ENCODE data around the gene KLHL3.

Gene KLHL3

GRCh38 chr5:137630216-137630971 lies 105.5 kb downstream of the KLHL3 start:
- DNase-seq: no peak

- peak; percentile 40 to 68 for DNase-seq
Measured at GRCh38 chr5:137629646-137630045, 106.2 kb downstream of the KLHL3 start.

- DNase-seq: no peak
Measured at GRCh38 chr5:137627706-137628105, 108.2 kb downstream of the KLHL3 start.

GRCh38 chr5:137627293-137627692 lies 108.6 kb downstream of the KLHL3 start:
- DNase-seq: no peak

DNA sequence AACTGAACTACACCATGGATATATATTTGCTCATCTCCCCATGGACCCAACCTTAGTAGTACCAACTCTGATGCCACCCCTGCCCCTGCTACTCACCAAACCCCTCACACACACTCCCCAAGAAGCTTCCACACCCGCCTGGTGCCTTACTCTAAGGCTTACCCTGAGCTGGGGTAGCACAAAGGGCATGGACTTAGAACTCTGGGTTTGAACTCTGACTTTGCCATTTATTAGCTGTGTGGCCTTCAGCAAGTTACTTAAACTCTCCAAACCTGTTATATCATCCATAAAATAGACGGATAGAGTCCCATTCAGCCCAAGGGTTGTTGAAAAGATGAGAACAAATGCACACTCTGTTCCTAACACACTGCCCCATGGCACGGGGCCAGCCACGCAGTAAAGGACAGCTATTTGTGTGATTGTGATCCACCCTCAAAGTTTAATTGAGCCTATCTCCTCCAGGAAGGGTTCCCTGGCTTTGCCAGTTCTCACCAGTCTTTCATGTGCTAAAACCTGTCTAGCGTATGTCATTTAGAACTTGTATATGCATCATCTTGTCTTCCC lies 111.0 kb downstream of the KLHL3 start:
- no peak for DNase-seq

- no peak for DNase-seq
Measured at GRCh38 chr5:137622850-137623249, 113.0 kb downstream of the KLHL3 start.

DNA sequence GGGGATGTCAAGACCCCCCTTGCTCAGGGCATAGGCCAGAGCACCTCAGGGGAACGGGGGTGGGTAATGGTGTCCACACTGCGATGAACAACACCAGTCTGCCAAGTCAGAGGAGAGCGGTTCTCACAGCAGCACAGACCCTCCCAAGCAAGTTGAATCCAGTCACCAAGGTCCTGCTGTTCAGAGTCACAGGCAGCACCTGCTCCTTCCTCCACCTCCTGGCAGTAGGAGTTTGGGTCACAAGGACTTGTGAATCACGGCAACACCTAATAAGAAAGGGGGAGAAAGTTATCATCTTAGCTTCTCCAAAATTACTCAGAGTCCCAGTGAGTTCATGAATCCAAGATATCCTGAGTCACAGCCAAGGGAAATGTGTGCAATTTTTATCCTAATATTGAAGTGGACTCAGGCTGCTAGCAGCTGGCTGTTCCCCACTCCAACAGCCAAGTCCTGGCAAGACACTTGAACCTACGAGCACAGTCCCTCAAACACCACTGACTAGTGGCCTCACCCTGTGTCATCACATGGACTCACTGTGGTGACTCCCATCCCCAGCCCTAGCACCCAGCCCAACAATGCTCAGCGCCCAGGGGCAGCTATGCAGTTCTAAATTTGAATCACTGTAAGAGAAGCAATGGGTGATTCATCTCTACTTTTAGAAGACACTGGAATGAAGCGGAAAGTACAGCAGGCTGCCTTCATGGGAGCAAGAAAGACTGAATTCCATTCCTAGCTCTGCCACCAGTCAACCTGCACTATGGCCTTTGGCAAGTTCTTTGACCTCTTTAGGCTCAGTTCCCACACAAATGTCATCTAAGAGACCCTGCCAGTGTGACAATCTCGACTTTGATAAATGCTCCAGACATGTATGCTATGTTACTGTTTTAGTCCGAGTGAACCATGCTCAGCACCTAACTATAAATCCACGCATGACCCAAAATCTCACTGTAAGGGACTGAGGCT lies 113.7 kb downstream of the KLHL3 start:
- no peak for DNase-seq

DNA sequence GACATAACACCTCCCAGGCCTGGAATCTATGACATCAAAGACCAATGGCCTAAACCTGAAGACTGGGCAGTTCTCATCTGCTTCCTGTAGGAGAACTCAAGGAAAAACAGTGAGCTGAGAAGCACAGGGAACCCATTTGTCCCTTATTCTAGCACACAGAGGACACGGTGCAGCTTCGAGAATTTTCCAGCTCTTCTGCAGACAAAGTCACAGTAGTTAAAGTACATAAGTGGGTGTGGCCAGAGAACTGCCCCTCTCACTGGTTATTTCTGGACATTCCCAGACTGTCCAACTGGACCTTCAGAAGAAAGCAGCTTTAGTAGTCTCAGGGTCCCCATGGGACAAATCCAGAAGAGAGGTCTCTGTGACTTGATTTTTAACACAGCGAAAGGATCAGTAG lies 114.6 kb downstream of the KLHL3 start:
- no peak for DNase-seq

- peak; percentile 71 to 92 for DNase-seq
Measured at GRCh38 chr5:137619191-137619870, 116.6 kb downstream of the KLHL3 start.

GRCh38 chr5:137618476-137618875 lies 117.4 kb downstream of the KLHL3 start:
- DNase-seq: no peak

DNA sequence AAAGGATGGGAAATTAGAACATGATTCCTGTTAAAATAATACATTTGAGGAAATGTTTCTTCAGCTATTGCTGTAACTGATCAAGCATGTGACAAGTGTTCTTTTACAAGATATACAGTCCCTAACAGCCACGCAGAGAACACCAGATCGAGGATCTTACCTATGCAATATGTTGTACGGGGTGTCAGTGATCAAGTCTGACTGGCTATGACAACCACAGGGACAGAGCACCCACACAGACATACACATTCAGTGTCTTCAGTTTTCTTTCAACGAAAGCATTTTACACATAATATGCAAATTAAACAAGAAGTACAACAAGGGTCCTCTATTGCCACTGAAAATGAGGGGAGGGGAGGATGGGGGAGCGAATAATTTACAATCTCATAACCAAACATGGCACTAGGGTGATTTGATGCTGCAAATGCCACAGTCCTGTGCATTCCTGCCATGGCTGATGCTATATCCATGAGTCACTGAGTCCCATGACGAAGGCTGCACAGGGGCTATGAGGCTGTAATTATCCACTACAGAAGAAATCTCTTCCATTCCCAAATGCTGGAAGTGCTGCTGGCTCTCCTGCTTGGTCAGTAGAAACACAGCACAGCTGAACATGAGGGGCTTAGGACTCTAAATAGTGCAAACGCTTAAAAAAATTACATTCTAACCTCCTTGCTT lies 118.2 kb downstream of the KLHL3 start:
- no peak for DNase-seq

- peak; percentile 90 to 96 for DNase-seq
Measured at GRCh38 chr5:137616046-137616445, 119.8 kb downstream of the KLHL3 start.

DNA sequence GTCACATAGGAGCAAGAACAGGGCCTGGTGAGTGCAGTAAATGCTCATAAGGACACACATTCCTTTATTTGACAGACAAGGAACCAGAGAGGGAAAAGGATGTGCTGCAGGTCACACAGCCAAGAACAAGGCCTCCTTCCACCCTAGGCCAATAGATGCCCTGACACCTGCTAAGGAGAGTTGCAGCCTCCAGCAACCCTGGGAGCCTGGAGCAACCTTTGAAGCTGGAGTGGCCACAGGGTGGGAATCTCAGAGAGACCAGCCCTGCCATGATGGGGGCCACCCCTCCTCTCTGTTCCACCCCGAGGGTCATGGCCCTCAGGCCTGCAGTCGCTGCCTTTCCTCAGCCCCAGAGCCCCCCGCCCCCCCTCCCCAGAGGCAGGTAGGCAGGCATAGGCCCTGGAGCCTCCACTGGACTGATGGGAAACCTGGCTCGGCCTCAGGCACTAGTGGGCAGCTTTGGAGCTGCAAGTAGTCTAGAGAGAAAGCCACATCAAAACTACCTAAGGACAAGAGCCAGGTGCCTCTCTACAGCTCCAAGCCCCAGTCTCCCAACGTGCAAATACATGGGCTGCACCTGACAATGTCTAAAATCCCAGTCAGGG lies 120.6 kb downstream of the KLHL3 start:
- DNase-seq: no peak

GRCh38 chr5:137613554-137614265 lies 122.2 kb downstream of the KLHL3 start:
- DNase-seq: peak; percentile 9 to 13

DNA sequence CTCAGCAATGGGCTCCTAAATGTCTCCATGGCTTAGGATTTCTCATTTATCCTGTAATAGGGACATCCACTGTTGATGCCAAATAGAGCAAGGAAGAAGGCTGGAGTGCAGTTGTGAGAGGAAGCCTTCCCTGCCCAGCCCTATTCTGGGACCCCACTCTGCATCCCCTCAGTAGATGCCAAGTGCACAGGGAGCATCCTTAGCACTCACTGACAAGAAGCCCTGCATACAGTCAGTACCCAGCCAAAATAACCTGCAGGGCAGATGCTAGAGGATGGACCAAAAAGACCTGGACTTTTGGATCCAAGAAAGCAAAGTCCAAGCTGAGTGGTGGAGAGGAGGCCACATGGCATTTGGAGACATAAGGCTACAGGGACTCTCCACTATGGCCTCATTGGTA lies 123.3 kb downstream of the KLHL3 start:
- no peak for DNase-seq

- no peak for DNase-seq
Measured at GRCh38 chr5:137611794-137612435, 124.0 kb downstream of the KLHL3 start.

GRCh38 chr5:137611011-137611580 lies 124.8 kb downstream of the KLHL3 start:
- DNase-seq: no peak

DNA sequence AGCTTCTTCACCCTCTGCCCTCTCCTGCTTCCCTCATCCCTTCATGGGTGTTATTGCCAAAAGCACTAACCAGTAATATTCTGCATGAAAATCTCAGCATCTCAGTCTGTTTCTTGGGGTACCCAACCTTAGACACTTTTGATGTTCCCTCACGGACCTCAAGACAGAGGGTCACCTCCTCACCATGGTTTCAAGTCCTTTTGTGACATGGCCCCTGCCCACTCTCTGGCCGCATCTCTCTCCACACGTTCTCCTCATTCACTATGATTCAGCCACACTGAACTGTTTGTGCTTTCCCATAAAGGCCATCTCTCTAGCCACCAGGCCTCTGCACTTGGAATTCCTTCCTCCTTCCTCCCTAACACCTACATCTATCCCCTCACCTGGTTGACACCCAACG lies 125.3 kb downstream of the KLHL3 start:
- no peak for DNase-seq

DNA sequence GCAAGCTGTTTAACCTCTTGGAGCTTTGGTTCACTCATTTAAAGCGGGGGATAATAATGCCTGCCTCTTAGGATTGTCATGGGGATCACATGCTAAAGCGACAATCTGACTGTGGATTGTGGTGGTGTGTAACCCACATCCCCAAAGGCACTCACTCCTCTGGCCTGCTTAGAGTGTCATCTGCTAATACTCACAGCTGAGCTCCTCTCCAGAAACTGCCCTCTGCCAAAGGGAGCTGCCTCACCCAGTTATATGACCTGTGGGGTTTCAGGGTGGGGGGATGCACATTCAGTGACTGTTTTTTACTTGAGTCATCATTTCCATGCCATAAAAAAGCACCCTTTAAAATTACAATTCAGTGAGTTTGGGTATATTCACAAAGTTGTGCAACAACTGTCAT lies 126.8 kb downstream of the KLHL3 start:
- DNase-seq: no peak

DNA sequence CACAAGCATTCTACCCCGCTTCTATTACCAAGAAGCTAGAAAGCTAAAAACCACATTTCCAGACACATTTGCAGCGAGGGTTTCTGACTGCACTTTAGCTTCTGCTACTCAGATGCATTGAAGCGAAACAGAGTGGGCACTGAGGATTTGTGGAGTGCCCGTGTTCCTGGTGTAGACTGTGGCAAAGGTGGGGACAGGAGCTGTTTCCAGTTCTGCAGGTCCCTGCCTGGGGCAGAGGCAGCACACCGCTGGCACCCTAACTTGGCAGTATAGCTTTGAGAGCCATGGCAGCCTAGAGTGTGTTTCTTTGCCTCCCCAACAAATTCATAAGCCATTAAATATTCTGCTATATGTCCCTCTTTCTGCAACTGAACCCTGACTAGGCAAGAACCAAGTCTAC lies 128.1 kb downstream of the KLHL3 start:
- no peak for DNase-seq

Data from NCI-H524 (cell line).